Measurements from ENCODE around the gene MICALL1.
"Not testable (repeated sequence)": the region's sequence is repeated elsewhere in the genome, so short reads cannot be mapped to it uniquely, and the experiment has no call there.

Gene MICALL1

GRCh38 chr22:37954686-37955085 lies 48.6 kb downstream of the MICALL1 start:
- DNase-seq (ENCODE audit: low spot score) = no peak
- no peak for TF ChIP-seq CTCF (IDR thresholded peaks at IDR 0.05; ENCODE audit: extremely low read depth, missing control alignments)

- not testable (repeated sequence) for DNase-seq (ENCODE audit: low spot score)
These were observed 49.8 kb downstream of the MICALL1 start for GRCh38 chr22:37955825-37956397.

GRCh38 chr22:37957232-37957631 lies 51.1 kb downstream of the MICALL1 start:
- DNase-seq (ENCODE audit: low spot score) = no peak
- TF ChIP-seq CTCF (IDR thresholded peaks at IDR 0.05; ENCODE audit: extremely low read depth, missing control alignments) = no peak

- no peak for TF ChIP-seq CTCF (IDR thresholded peaks at IDR 0.05; ENCODE audit: extremely low read depth, missing control alignments)
- no peak for DNase-seq (ENCODE audit: low spot score)
These were observed 53.2 kb downstream of the MICALL1 start for GRCh38 chr22:37959231-37959825.

- no peak for DNase-seq (ENCODE audit: low spot score)
- TF ChIP-seq CTCF (IDR thresholded peaks at IDR 0.05; ENCODE audit: extremely low read depth, missing control alignments) = no peak
These were observed 55.0 kb downstream of the MICALL1 start for GRCh38 chr22:37961062-37961461.

GRCh38 chr22:37965940-37966664 lies 60.0 kb downstream of the MICALL1 start:
- TF ChIP-seq CTCF (IDR thresholded peaks at IDR 0.05; ENCODE audit: extremely low read depth, missing control alignments) = no peak
- DNase-seq (ENCODE audit: low spot score) = no peak

GRCh38 chr22:37967147-37967546 lies 61.0 kb downstream of the MICALL1 start:
- DNase-seq (ENCODE audit: low spot score) = no peak
- TF ChIP-seq CTCF (IDR thresholded peaks at IDR 0.05; ENCODE audit: extremely low read depth, missing control alignments) = no peak

All from GM20000 (cell line).